ENCODE measurements around the gene CALCOCO1. TPM values are rescaled to one million over a fixed set of nuclear protein-coding genes. Genes with fewer than 3 reads are reported as not detected.
"Not testable (repeated sequence)": the region's sequence is repeated elsewhere in the genome, so short reads cannot be mapped to it uniquely, and the experiment has no call there.

The CALCOCO1 gene
- total RNA-seq, 2 donors from 2014 or later = 108 to 194 TPM

DNA sequence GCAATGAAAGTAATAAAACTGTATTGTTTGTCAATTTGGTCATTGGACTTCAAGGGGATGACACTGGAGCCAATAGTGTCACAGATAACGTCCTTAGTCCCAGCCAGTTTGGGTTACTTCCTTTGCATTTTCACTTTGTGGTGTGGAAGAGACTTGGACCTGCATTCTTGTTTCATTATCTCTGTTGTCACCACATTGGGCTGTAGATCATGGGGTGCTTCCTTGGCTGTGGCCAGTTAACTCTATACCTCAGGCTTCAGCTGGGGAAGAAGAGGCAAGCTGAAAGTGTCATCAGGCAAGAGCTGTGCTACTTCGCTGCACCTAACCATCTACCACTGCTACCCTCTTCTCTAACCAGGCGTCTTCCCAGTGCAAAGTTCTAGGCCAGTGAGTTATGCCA, 39.6 kb upstream of the CALCOCO1 start:
- no peak for DNase-seq (ENCODE audit: low spot score)
- Histone ChIP-seq H3K36me3 (no peaks in the 10 kb centered on the region), H3K4me3 (no peak overlapping the region), H3K4me1 (replicated peaks) (no peaks in the 10 kb centered on the region), H3K27me3 (replicated peaks; ENCODE audit: insufficient read depth) (no peaks in the 10 kb centered on the region), H3K9me3 (no peaks in the 10 kb centered on the region), H3K27ac (no peak overlapping the region)
- intact Hi-C loops (cut with DNase I) = no loop called here
- TF ChIP-seq POLR2A (IDR thresholded peaks at IDR 0.05) (no peak), POLR2AphosphoS5 (IDR thresholded peaks at IDR 0.05) (no peak)
- TF ChIP-seq, protein P1, sequence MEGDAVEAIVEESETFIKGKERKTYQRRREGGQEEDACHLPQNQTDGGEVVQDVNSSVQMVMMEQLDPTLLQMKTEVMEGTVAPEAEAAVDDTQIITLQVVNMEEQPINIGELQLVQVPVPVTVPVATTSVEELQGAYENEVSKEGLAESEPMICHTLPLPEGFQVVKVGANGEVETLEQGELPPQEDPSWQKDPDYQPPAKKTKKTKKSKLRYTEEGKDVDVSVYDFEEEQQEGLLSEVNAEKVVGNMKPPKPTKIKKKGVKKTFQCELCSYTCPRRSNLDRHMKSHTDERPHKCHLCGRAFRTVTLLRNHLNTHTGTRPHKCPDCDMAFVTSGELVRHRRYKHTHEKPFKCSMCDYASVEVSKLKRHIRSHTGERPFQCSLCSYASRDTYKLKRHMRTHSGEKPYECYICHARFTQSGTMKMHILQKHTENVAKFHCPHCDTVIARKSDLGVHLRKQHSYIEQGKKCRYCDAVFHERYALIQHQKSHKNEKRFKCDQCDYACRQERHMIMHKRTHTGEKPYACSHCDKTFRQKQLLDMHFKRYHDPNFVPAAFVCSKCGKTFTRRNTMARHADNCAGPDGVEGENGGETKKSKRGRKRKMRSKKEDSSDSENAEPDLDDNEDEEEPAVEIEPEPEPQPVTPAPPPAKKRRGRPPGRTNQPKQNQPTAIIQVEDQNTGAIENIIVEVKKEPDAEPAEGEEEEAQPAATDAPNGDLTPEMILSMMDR (IDR thresholded peaks at IDR 0.05) = no peak
- WGBS = 79% methylated on average over 3 of the region's 3 CpGs

- TF ChIP-seq POLR2A (IDR thresholded peaks at IDR 0.05) = no peak
- TF ChIP-seq, protein P1 (IDR thresholded peaks at IDR 0.05) = no peak
- TF ChIP-seq POLR2AphosphoS5 (IDR thresholded peaks at IDR 0.05) = no peak
- intact Hi-C loops (cut with DNase I) = no loop called here
- Histone ChIP-seq H3K4me3 (no peak overlapping the region), H3K36me3 (no peaks in the 10 kb centered on the region), H3K27ac (no peak overlapping the region), H3K4me1 (replicated peaks) (no peaks in the 10 kb centered on the region), H3K9me3 (no peaks in the 10 kb centered on the region), H3K27me3 (replicated peaks; ENCODE audit: insufficient read depth) (no peaks in the 10 kb centered on the region)
- 60% methylated on average over 2 of the region's 2 CpGs for WGBS
- DNase-seq (ENCODE audit: low spot score) = no peak
Measured at GRCh38 chr12:53765891-53766290, 38.6 kb upstream of the CALCOCO1 start.

GRCh38 chr12:53764615-53765014, 37.4 kb upstream of the CALCOCO1 start:
- peaks cover 2% of the 10 kb centered on the region for H3K27me3 ChIP-seq (replicated peaks; ENCODE audit: insufficient read depth)
- intact Hi-C loops (cut with DNase I) = no loop called here

GRCh38 chr12:53762793-53763192, 35.5 kb upstream of the CALCOCO1 start:
- DNase-seq (ENCODE audit: low spot score); H3K36me3 ChIP-seq; H3K27ac ChIP-seq; H3K27me3 ChIP-seq (replicated peaks; ENCODE audit: insufficient read depth); intact Hi-C loops (cut with DNase I); H3K9me3 ChIP-seq; H3K4me3 ChIP-seq; H3K4me1 ChIP-seq (replicated peaks): not testable (repeated sequence)
- 90% methylated on average over 3 of the region's 3 CpGs for WGBS

More at GRCh38 chr12:53764615-53765014, 37.4 kb upstream of the CALCOCO1 start:
- H3K4me3 ChIP-seq = no peak overlapping the region
- no peaks in the 10 kb centered on the region for H3K36me3 ChIP-seq
- H3K9me3 ChIP-seq = no peaks in the 10 kb centered on the region
- DNase-seq (ENCODE audit: low spot score) = no peak
- H3K27ac ChIP-seq = no peak overlapping the region
- TF ChIP-seq, protein P1 (IDR thresholded peaks at IDR 0.05) = no peak
- TF ChIP-seq POLR2A (IDR thresholded peaks at IDR 0.05) = no peak
- TF ChIP-seq POLR2AphosphoS5 (IDR thresholded peaks at IDR 0.05) = no peak
- 91% methylated on average over 4 of the region's 4 CpGs for WGBS
- H3K4me1 ChIP-seq (replicated peaks) = no peaks in the 10 kb centered on the region

GRCh38 chr12:53761306-53761705, 34.1 kb upstream of the CALCOCO1 start:
- intact Hi-C loops (cut with DNase I) = no loop called here
- DNase-seq (ENCODE audit: low spot score) = no peak
- H3K9me3 ChIP-seq = no peaks in the 10 kb centered on the region
- H3K27ac ChIP-seq = no peak overlapping the region
- H3K4me3 ChIP-seq = no peak overlapping the region
- peaks cover 8% of the 10 kb centered on the region for H3K27me3 ChIP-seq (replicated peaks; ENCODE audit: insufficient read depth)
- no peaks in the 10 kb centered on the region for H3K36me3 ChIP-seq
- no peak for TF ChIP-seq POLR2A (IDR thresholded peaks at IDR 0.05)
- no peak for TF ChIP-seq POLR2AphosphoS5 (IDR thresholded peaks at IDR 0.05)
- TF ChIP-seq, protein P1 (IDR thresholded peaks at IDR 0.05) = no peak
- H3K4me1 ChIP-seq (replicated peaks) = no peaks in the 10 kb centered on the region

Data from prostate gland (tissue), 2 donors.